K562 (cell line): ENCODE results near the gene PLAA. TPM values are rescaled to one million over a fixed set of nuclear protein-coding genes. Genes with fewer than 3 reads are reported as not detected.

Source experiments
- ATAC-seq: fragments of 200-7000 bp; cut with Tn5 transposase; 3 replicates; pipeline ENCODE4 v1.9.1; 2020; ENCODE audit warnings: moderate library complexity
- BruUV-seq: library from RNA; stranded (reverse); fragments of 400-500 nt; replicated peaks from 2 replicates; lab custom pipeline; 2021; lab: Mats Ljungman, UMichigan
- CTCF ChIA-PET: fragments of 300-600 bp; formaldehyde crosslinking; extraction: SDS; loops from one replicate; lab custom pipeline; 2021; ENCODE audit warnings: low intra/inter-chr PET ratio; lab: Yijun Ruan, JAX
- POLR2A ChIA-PET: fragments of 300-600, 350-650 bp; sonication (Branson Sonifier 250); formaldehyde crosslinking; extraction: SDS; loops from one replicate; lab custom pipeline; 2021; ENCODE audit warnings: antibody characterized with exemption, inconsistent platforms; lab: Yijun Ruan, JAX
- DNase-seq, 4 experiments: peaks; one replicate each; pipeline versions ENCODE4 v3.0.0 to v3.0.0-alpha.2; 2011 to 2018; ENCODE audit warnings: low spot score in 3 of 4, mixed read lengths in 3 of 4; ENCODE audit errors: extremely low read depth in 1 of 4
- FAIRE-seq: peaks from 2 replicates; lab custom pipeline; 2011; peaks lifted over from hg19 to GRCh38; lab: Jason Lieb, UNC
- H2AFZ ChIP-seq: 2 replicates; pipeline ENCODE4 v1.6.0; 2011; ENCODE audit warnings: low read depth, low read length, control low read depth, inconsistent platforms
- H3K27ac ChIP-seq: fragments of 200-600 bp; 3 replicates; pipeline ENCODE4 v1.8.0; 2011; ENCODE audit warnings: low read depth, mild to moderate bottlenecking, control low read depth, inconsistent platforms, low read length, moderate library complexity, mixed read lengths; ENCODE audit errors: extremely low read depth
- H3K27me3 ChIP-seq, 2 experiments: fragments of 300-600 bp in 1 of 2; 2 replicates in 1 of 2; 3 replicates in 1 of 2; pipeline versions ENCODE4 v1.6.0 to v1.8.0; 2011; ENCODE audit warnings: inconsistent platforms in 2 of 2, low read length in 2 of 2, mild to moderate bottlenecking in 1 of 2, mixed read lengths in 1 of 2, moderate library complexity in 1 of 2; ENCODE audit not compliant: control insufficient read depth in 2 of 2, insufficient read depth in 2 of 2
- H3K36me3 ChIP-seq: fragments of 300-600 bp; 3 replicates; pipeline ENCODE4 v1.8.0; 2011; ENCODE audit warnings: mild to moderate bottlenecking, low read length, inconsistent platforms; ENCODE audit not compliant: control insufficient read depth, insufficient read depth
- H3K4me1 ChIP-seq, 2 experiments: fragments of 200-600 bp in 1 of 2; replicated peaks in 1 of 2; 2 replicates in 1 of 2; 3 replicates in 1 of 2; pipeline versions ENCODE4 v1.5.1 to v1.8.0; 2011; ENCODE audit warnings: inconsistent platforms in 2 of 2, low read length in 2 of 2, mild to moderate bottlenecking in 1 of 2, mixed read lengths in 1 of 2, moderate library complexity in 1 of 2; ENCODE audit not compliant: control insufficient read depth in 2 of 2, insufficient read depth in 2 of 2
- H3K4me2 ChIP-seq: 2 replicates; pipeline ENCODE4 v1.6.1; 2011; ENCODE audit warnings: low read length, control low read depth, inconsistent platforms, mixed read lengths; ENCODE audit not compliant: insufficient read depth
- H3K4me3 ChIP-seq: fragments of 200-600 bp; sonication (generic), shearing (Covaris generic); 2 replicates; pipeline ENCODE4 v1.5.1; 2016; ENCODE audit warnings: control low read depth, inconsistent platforms
- H3K79me2 ChIP-seq: fragments of 200-600 bp; 3 replicates; pipeline ENCODE4 v1.8.0; 2011; ENCODE audit warnings: low read length, inconsistent platforms; ENCODE audit not compliant: control insufficient read depth, insufficient read depth
- H3K9ac ChIP-seq, 2 experiments: 2 replicates each; pipeline versions ENCODE4 v1.6.0 to v1.6.1; 2011; ENCODE audit warnings: low read depth in 2 of 2, low read length in 2 of 2, control low read depth in 1 of 2, inconsistent platforms in 1 of 2, mild to moderate bottlenecking in 1 of 2, mixed read lengths in 1 of 2; ENCODE audit not compliant: insufficient read depth in 1 of 2
- H3K9me1 ChIP-seq: one replicate; pipeline ENCODE4 v1.6.0; 2011; ENCODE audit warnings: inconsistent platforms, mild to moderate bottlenecking, low read length, moderate library complexity; ENCODE audit not compliant: control insufficient read depth, insufficient read depth
- H3K9me3 ChIP-seq: replicated peaks from 2 replicates; pipeline ENCODE4 v1.5.1; 2011; ENCODE audit warnings: low read depth, low read length, inconsistent platforms; ENCODE audit not compliant: control insufficient read depth, insufficient read depth
- H4K20me1 ChIP-seq: replicated peaks from 2 replicates; pipeline ENCODE4 v1.6.1; 2011; ENCODE audit warnings: low read length, inconsistent platforms, mixed read lengths; ENCODE audit not compliant: control insufficient read depth, insufficient read depth
- CBFB ChIP-seq: sonication (generic); formaldehyde crosslinking; IDR thresholded peaks from 2 replicates; pipeline ENCODE4 v1.4.0; 2020; ENCODE audit warnings: mild to moderate bottlenecking, missing genetic modification reagents
- CBX5 ChIP-seq: IDR thresholded peaks from 2 replicates; pipeline ENCODE4 v1.6.1; 2014; ENCODE audit warnings: low read depth, borderline replicate concordance
- ELF4 ChIP-seq: fragments of 450-650 bp; formaldehyde crosslinking; IDR thresholded peaks from 2 replicates; pipeline ENCODE4 v1.4.0; 2022; ENCODE audit warnings: missing genetic modification characterization
- ILK ChIP-seq: fragments of 450-650 bp; IDR thresholded peaks from 2 replicates; pipeline ENCODE4 v1.6.1; 2016; ENCODE audit warnings: missing genetic modification characterization, low read depth, mild to moderate bottlenecking, missing compliant biosample characterization, moderate library complexity, borderline replicate concordance
- KLF16 ChIP-seq: IDR thresholded peaks from 2 replicates; pipeline ENCODE4 v1.6.1; 2016; ENCODE audit warnings: antibody characterized with exemption
- RAD21 ChIP-seq, 2 experiments: fragments of 250-450 bp in 1 of 2; fragments of 450-650 bp in 1 of 2; sonication (Bioruptor Pico) in 1 of 2; formaldehyde crosslinking in 1 of 2; IDR thresholded peaks in 1 of 2; conservative IDR thresholded peaks in 1 of 2; 2 replicates each; pipeline versions ENCODE4 v1.4.0 to v1.8.0; 2020 to 2022; ENCODE audit warnings: mild to moderate bottlenecking in 2 of 2, moderate library complexity in 1 of 2
- SIN3B ChIP-seq: fragments of 450-650 bp; IDR thresholded peaks from 2 replicates; pipeline ENCODE4 v1.6.1; 2017; ENCODE audit warnings: low read depth, mild to moderate bottlenecking, moderate library complexity
- ZNF436 ChIP-seq: fragments of 250-450, 450-650 bp; sonication (Bioruptor Pico); formaldehyde crosslinking; IDR thresholded peaks from 2 replicates; pipeline ENCODE4 v1.7.0; 2020; ENCODE audit warnings: mild to moderate bottlenecking
- WGBS: fragments of 100-300 bp; shearing (Covaris generic); methylation state at CpG from one replicate; pipeline ENCODE4 v1.1.6; 2016; ENCODE audit warnings: low coverage, mixed read lengths; ENCODE audit not compliant: insufficient coverage; ENCODE audit errors: missing lambda C conversion rate; 5-methylcytosine and 5-hydroxymethylcytosine counted together
- in situ Hi-C: fragments of 300-500 bp; cut with MboI; formaldehyde crosslinking; loops from 4 replicates; pipeline ENCODE4 v1.15.0; 2018; ENCODE audit warnings: inconsistent platforms, mixed read lengths
- intact Hi-C: fragments of 100-400 bp; cut with micrococcal nuclease; formaldehyde crosslinking; loops from 2 replicates; pipeline ENCODE4 v1.14.2; 2022
- polyA plus RNA-seq, 8 experiments: library from polyadenylated mRNA; depleted of rRNA in 4 of 8; stranded (reverse) in 5 of 8; unstranded in 3 of 8; fragments of >200 nt; fragmentation: Nextera tagmentation in 2 of 8; fragmentation: Illumina TruSeq in 1 of 8; extraction: Ambion mirVana in 2 of 8; extraction: Trizol in 1 of 8; gene quantifications; 2 replicates each; pipeline versions ENCODE4 v1.2.1 to v1.2.3, GENCODE V29; 2011 to 2014; ENCODE audit warnings: inconsistent platforms in 1 of 8, missing spikeins in 1 of 8
- total RNA-seq, 7 experiments: library from RNA; depleted of rRNA in 6 of 7; stranded (reverse); fragments of >200 nt in 6 of 7; fragmentation: Illumina TruSeq in 2 of 7; extraction: Trizol in 2 of 7; gene quantifications; 2 replicates each; pipeline versions ENCODE4 v1.2.1 to v1.2.3, GENCODE V29; 2011 to 2021; ENCODE audit warnings: low replicate concordance in 1 of 7
- TF ChIP-seq, protein P1 (sequence below): fragments of 250-450 bp; sonication (Bioruptor Pico); IDR thresholded peaks from 2 replicates; pipeline ENCODE4 v1.6.1; 2021; ENCODE audit warnings: mild to moderate bottlenecking

The PLAA gene
- total and polyA plus RNA-seq, 9 of the 15 experiments (the other 6 are each of a cell fraction or from before 2014, with no cell fraction given) = 3.5 to 20.7 (median 16.6) TPM

DNA sequence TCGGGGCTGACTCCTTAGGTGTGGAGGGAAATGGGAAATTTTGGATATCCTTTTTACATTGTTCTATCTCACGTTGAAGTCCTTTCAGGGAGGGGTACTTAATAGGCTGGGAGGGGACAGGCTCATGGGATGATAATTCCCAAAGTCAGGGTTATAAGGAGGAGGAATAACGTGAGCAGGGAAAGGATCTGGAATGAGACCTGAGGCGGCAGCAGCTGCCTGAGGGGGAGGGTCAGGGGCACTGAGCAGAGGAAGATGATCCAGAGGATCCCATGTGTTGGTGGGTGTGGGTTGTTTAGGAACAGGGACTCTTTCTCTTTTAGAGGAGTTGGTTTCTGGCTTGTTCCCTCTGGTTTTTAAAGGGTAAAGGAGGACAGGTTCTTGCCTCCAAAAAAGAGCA lies 27.9 kb upstream of the PLAA start:
- no peaks in the 10 kb centered on the region for H3K4me1 ChIP-seq
- FAIRE-seq (no peak), ATAC-seq (no peak), DNase-seq (no peak)
- 17% methylated on average over 1 of the region's 4 CpGs for WGBS
- no peak overlapping the region for H3K27ac ChIP-seq
- BruUV-seq = no TSS peak
- no peak overlapping the region for H2AFZ ChIP-seq
- H3K4me3 ChIP-seq = no peak overlapping the region
- H4K20me1 ChIP-seq = no peaks in the 10 kb centered on the region
- H3K79me2 ChIP-seq = no peaks in the 10 kb centered on the region
- no peak overlapping the region for H3K4me2 ChIP-seq
- in situ Hi-C loops = loop anchor here (10.0 kb wide), 1 partner anchor 230 kb away; no protein-coding TSS in a partner anchor
- no peaks in the 10 kb centered on the region for H3K9me1 ChIP-seq
- H3K9ac ChIP-seq = no peak overlapping the region
- intact Hi-C loops = loop anchor here (5.0 kb wide), 1 partner anchor 233 kb away; no protein-coding TSS in a partner anchor
- POLR2A ChIA-PET = interaction anchor here (0.6 kb wide), 1 partner anchor 19 kb away, joined by 3 read pairs; no protein-coding TSS in a partner anchor
- TF ChIP-seq ELF4 (CRISPR knock-in tag) (no peak), SIN3B (no peak), ILK (no peak), KLF16 (no peak), ZNF436 (CRISPR knock-in tag) (no peak)
- no peaks in the 10 kb centered on the region for H3K9me3 ChIP-seq
- no peaks in the 10 kb centered on the region for H3K27me3 ChIP-seq
- CTCF ChIA-PET = interaction anchor here (1.2 kb wide), 2 partner anchors 231 to 252 kb away, joined by 4 read pairs; no protein-coding TSS in a partner anchor
- no peaks in the 10 kb centered on the region for H3K36me3 ChIP-seq

DNA sequence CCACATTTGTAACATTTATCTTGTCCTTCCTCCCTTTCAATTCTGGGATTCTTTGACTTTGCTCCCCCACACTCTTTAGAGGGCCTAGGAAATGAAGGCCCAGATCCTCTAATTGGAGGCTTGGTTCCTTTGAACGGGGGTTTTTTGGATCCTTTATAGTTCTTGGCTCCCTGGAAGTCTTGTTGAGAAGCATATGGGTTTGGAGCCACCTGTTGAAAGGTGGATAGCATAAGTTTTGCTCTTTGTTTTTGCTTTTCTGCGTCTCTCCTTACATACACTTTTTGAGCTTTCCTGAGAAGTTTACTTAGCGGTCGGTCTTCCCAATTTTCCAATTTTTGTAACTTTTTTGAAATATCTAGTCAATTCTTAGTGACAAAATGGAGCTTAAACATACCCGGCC lies 26.9 kb upstream of the PLAA start:
- CTCF ChIA-PET = interaction anchor here (0.6 to 0.7 kb wide), 2 partner anchors 115 to 230 kb away, joined by 3 to 5 read pairs; no protein-coding TSS in a partner anchor
- no peak overlapping the region for H2AFZ ChIP-seq
- POLR2A ChIA-PET = interaction anchor here (0.6 kb wide), 1 partner anchor 18 kb away, joined by 3 read pairs; no protein-coding TSS in a partner anchor
- FAIRE-seq (no peak), ATAC-seq (no peak), DNase-seq (no peak)
- H3K9ac ChIP-seq = no peak overlapping the region
- no peaks in the 10 kb centered on the region for H3K9me1 ChIP-seq
- H3K9me3 ChIP-seq = no peaks in the 10 kb centered on the region
- no peaks in the 10 kb centered on the region for H4K20me1 ChIP-seq
- no peak overlapping the region for H3K4me3 ChIP-seq
- TF ChIP-seq, protein P1, sequence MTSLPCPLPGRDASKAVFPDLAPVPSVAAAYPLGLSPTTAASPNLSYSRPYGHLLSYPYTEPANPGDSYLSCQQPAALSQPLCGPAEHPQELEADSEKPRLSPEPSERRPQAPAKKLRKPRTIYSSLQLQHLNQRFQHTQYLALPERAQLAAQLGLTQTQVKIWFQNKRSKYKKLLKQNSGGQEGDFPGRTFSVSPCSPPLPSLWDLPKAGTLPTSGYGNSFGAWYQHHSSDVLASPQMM (CRISPR knock-in tag) = no peak
- TF ChIP-seq CBX5 = no peak
- TF ChIP-seq CBFB (CRISPR knock-in tag) = no peak
- peak in 1 of 2 experiments; percentile 27; a peak in 1 of 4 replicates for TF ChIP-seq RAD21 (CRISPR knock-in tag; conservative IDR thresholded peaks at IDR 0.05 in 1 of 2, IDR thresholded peaks at IDR 0.05 in 1 of 2)
- no peaks in the 10 kb centered on the region for H3K36me3 ChIP-seq
- WGBS = 81% methylated on average over 4 of the region's 5 CpGs
- H3K27ac ChIP-seq = no peak overlapping the region
- intact Hi-C loops = loop anchor here (5.0 kb wide), 1 partner anchor 232 kb away; no protein-coding TSS in a partner anchor
- BruUV-seq = no TSS peak
- no peaks in the 10 kb centered on the region for H3K79me2 ChIP-seq
- no peaks in the 10 kb centered on the region for H3K27me3 ChIP-seq
- no peaks in the 10 kb centered on the region for H3K4me1 ChIP-seq
- in situ Hi-C loops = loop anchor here (10.0 kb wide), 1 partner anchor 229 kb away; no protein-coding TSS in a partner anchor
- no peak overlapping the region for H3K4me2 ChIP-seq
